Kidney (tissue), 14 donors: ENCODE measurements around the gene CCDC102A. TPM values are rescaled to one million over a fixed set of nuclear protein-coding genes. Genes with fewer than 3 reads are reported as not detected.

Experiments
- DNase-seq, 5 donors: peaks; one replicate each; pipeline ENCODE4 v3.0.0-alpha.2; 2013 to 2020
- FAIRE-seq: peaks from 2 replicates; lab custom pipeline; 2012; peaks lifted over from hg19 to GRCh38; lab: Jason Lieb, UNC
- H3K27ac ChIP-seq, 2 donors: one replicate each; pipeline ENCODE4 v1.7.0; 2013; ENCODE audit warnings: low read depth in 2 of 2, low read length in 2 of 2, inconsistent platforms in 1 of 2
- H3K27me3 ChIP-seq: one replicate; pipeline ENCODE4 v1.7.1; 2013; ENCODE audit warnings: low read length, inconsistent platforms; ENCODE audit not compliant: control insufficient read depth, insufficient read depth
- H3K36me3 ChIP-seq, 3 donors: one replicate each; pipeline versions ENCODE4 v1.7.0 to v1.7.1; 2013; ENCODE audit warnings: low read length in 3 of 3, control low read depth in 1 of 3, inconsistent platforms in 1 of 3; ENCODE audit not compliant: insufficient read depth in 3 of 3, control insufficient read depth in 2 of 3
- H3K4me1 ChIP-seq, 3 donors: one replicate each; pipeline versions ENCODE4 v1.7.0 to v1.7.1; 2013; ENCODE audit warnings: low read length in 3 of 3, inconsistent platforms in 1 of 3, low read depth in 1 of 3; ENCODE audit not compliant: control insufficient read depth in 2 of 3, insufficient read depth in 2 of 3
- H3K4me3 ChIP-seq, 3 donors: one replicate each; pipeline versions ENCODE4 v1.7.0 to v1.8.1; 2013; ENCODE audit warnings: low read length in 3 of 3, control low read depth in 1 of 3, inconsistent platforms in 1 of 3
- H3K9ac ChIP-seq, 3 donors: one replicate each; pipeline versions ENCODE4 v1.7.0 to v1.7.1; 2013; ENCODE audit warnings: low read length in 3 of 3, control low read depth in 1 of 3, inconsistent platforms in 1 of 3
- H3K9me3 ChIP-seq, 3 donors: one replicate each; pipeline versions ENCODE4 v1.7.0 to v1.7.1; 2013; ENCODE audit warnings: low read length in 3 of 3, control low read depth in 1 of 3, inconsistent platforms in 1 of 3; ENCODE audit not compliant: control insufficient read depth in 2 of 3, insufficient read depth in 1 of 3
- CTCF ChIP-seq: IDR thresholded peaks from 3 replicates; pipeline ENCODE4 v1.5.1; 2012; ENCODE audit warnings: mild to moderate bottlenecking, moderate library complexity, borderline replicate concordance; ENCODE audit not compliant: insufficient read depth; ENCODE audit errors: extremely low read depth
- intact Hi-C: fragments of 100-400 bp; cut with DNase I; formaldehyde crosslinking; loops from one replicate; pipeline ENCODE4 v1.11.1; 2022
- polyA plus RNA-seq: library from polyadenylated mRNA; stranded (reverse); fragments of 350-450 nt; fragmentation: Illumina TruSeq; extraction: RNeasy Lipid Tissue Mini Kit (QIAGEN cat#74804); gene quantifications from one replicate; pipeline ENCODE4 v1.2.3, GENCODE V29; 2014; ENCODE audit warnings: low read depth, low replicate concordance; ENCODE audit not compliant: insufficient read depth
- total RNA-seq: library from RNA; stranded (reverse); fragmentation: NEBNext Ultra II Directional; extraction: Animal tissue kit (Norgen Biotek cat#: 25700); gene quantifications from one replicate; pipeline ENCODE4 v1.2.1, GENCODE V29; 2021
- donor health status: control.
- donor health status: control.
- donor health status: control.
- donor health status: control.
- donor health status: control.
- donor health status: DM: yes; HTN: yes; CAD: no.
- donor health status: Normal renal cell carcinoma (clear cell type).

CCDC102A gene
- total and polyA plus RNA-seq, 2 donors from 2014 or later, result 5.7 to 11.9 TPM

- no peak for DNase-seq
- Histone ChIP-seq H3K36me3 (peaks cover 3 to 4% (median 3%) of the 10 kb centered on the region in 3 donors), H3K27me3 (no peaks in the 10 kb centered on the region), H3K9me3 (no peaks in the 10 kb centered on the region), H3K4me3 (no peak overlapping the region), H3K27ac (no peak overlapping the region), H3K4me1 (peaks cover 6 to 21% (median 11%) of the 10 kb centered on the region in 3 donors), H3K9ac (no peak overlapping the region)
- FAIRE-seq, result no peak
- intact Hi-C loops, result loop anchor here (10.0 kb wide), 1 partner anchor 103 kb away; no protein-coding TSS in a partner anchor
- TF ChIP-seq CTCF, result no peak
Observed at GRCh38 chr16:57517397-57518367, 18.7 kb downstream of the CCDC102A start.

- FAIRE-seq (no peak), DNase-seq (no peak)
- TF ChIP-seq CTCF, result no peak
- Histone ChIP-seq H3K9me3 (no peaks in the 10 kb centered on the region), H3K4me1 (peaks cover 6 to 23% (median 11%) of the 10 kb centered on the region in 3 donors), H3K9ac (no peak overlapping the region), H3K27ac (no peak overlapping the region), H3K4me3 (no peak overlapping the region), H3K36me3 (peaks cover 2 to 4% (median 3%) of the 10 kb centered on the region in 3 donors), H3K27me3 (no peaks in the 10 kb centered on the region)
- intact Hi-C loops, result loop anchor here (10.0 kb wide), 1 partner anchor 102 kb away; no protein-coding TSS in a partner anchor
Observed at GRCh38 chr16:57516773-57517172, 19.6 kb downstream of the CCDC102A start.

- FAIRE-seq (no peak), DNase-seq (no peak)
- Histone ChIP-seq H3K9ac (no peak overlapping the region), H3K9me3 (no peaks in the 10 kb centered on the region), H3K4me3 (no peak overlapping the region), H3K36me3 (peaks cover 2 to 4% (median 3%) of the 10 kb centered on the region in 3 donors), H3K27me3 (no peaks in the 10 kb centered on the region), H3K27ac (no peak overlapping the region), H3K4me1 (peaks cover 6 to 23% (median 11%) of the 10 kb centered on the region in 3 donors)
- TF ChIP-seq CTCF, result no peak
- intact Hi-C loops, result loop anchor here (10.0 kb wide), 1 partner anchor 101 kb away; no protein-coding TSS in a partner anchor
Observed at GRCh38 chr16:57516176-57516725, 20.1 kb downstream of the CCDC102A start.
